ENCODE data around the gene BEST1.

- TF ChIP-seq POLR2A (IDR thresholded peaks at IDR 0.05) (no peak), CTCF (IDR thresholded peaks at IDR 0.05) (no peak)
These were observed 22.7 kb downstream of the BEST1 start for GRCh38 chr11:61972672-61973475.

Data from esophagus squamous epithelium (tissue), 4 donors.